Limb (tissue), 2 donors: ENCODE results near the gene EZH2.

Experiments used
- DNase-seq, 2 donors: peaks; one replicate each; pipeline ENCODE4 v3.0.0-alpha.2; 2016; ENCODE audit errors: extremely low spot score in 2 of 2

Gene EZH2

DNA sequence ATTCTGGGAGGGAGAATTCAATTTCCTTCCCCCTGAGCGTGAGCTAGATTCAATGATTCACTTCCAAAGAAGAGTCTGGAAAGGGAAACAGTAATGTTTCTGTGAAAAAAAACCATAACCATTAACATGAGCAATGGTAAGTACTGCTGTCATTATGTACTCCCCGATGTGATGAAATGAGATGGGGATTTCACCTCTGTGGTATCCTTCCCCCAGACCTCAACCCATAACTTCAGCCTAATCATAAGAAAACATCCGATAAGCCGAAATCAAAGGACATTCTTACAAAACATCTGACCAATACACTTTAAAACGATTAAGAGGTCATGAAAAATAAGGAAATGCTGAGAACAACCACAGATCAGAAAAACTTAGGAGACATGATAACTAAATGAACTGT, 27.2 kb downstream of the EZH2 start:
- DNase-seq: no peak

DNA sequence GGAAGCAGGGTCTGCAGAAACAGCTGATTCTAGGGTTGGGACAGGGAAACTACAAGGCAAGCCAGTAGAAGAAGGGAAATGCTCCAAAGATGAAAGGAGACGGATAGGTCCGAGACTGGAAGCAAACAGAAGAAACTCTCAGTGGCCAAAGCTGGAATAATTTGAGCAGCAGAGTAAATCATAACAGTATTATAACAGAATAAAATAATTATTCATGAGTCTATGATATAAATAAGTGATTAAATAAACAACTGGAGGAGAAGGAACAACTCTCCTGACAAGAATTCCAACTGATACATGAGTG, 27.6 kb downstream of the EZH2 start:
- DNase-seq: no peak

DNA sequence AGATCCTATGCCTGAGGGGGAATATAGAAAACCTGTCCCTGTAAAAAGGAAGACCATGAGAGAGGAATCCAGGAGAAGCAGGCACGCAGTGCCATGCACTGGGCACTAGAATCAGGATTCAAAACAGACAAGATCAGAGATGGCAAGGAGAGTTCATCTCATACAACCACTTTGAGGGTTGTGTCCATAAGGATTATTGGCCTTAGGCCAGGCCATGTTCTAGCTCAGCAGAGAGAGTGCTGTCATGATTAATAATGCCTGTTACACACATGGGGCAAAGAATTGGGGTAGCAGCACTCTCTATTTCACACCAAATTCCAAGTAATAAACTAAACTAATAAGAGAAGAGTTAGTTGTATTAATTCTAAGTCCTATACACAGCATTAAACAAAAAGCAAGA, 29.1 kb downstream of the EZH2 start:
- no peak for DNase-seq

- DNase-seq: no peak
Observed at GRCh38 chr7:148852272-148852671, 31.8 kb downstream of the EZH2 start.

GRCh38 chr7:148850564-148850963, 33.5 kb downstream of the EZH2 start:
- DNase-seq: no peak

DNA sequence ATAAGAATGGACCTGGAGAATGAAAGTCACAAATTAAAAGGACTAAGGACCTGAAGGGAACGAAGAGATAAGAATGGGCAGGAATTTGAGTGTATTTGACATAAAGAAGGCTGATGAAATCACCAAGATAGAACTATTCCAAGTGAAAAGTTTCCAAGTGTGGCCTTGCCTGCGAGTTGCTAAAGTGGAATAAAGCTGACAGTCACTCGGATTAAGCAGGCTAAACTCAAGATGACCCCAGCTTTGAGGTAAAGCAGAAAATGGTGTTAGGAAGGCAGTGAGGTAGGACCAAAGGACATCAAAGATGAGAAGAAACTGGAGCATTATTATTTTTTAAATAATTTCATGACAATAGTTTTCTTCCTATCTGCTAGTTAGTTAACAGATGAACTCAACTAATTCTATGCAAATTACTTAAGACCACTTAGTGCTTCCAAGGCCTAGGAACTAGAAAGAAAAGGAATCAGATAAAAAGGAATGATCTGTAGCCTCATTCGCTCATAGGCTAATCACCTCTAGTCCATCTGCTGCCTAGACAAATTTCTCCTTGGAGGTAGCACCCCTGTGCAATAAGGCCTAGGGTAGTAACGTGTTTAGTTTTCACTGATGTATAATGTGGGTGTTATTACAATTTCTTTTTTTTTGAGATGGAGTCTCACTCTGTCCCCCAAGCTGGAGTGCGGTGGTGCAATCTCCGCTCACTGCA, 34.5 kb downstream of the EZH2 start:
- no peak for DNase-seq

DNA sequence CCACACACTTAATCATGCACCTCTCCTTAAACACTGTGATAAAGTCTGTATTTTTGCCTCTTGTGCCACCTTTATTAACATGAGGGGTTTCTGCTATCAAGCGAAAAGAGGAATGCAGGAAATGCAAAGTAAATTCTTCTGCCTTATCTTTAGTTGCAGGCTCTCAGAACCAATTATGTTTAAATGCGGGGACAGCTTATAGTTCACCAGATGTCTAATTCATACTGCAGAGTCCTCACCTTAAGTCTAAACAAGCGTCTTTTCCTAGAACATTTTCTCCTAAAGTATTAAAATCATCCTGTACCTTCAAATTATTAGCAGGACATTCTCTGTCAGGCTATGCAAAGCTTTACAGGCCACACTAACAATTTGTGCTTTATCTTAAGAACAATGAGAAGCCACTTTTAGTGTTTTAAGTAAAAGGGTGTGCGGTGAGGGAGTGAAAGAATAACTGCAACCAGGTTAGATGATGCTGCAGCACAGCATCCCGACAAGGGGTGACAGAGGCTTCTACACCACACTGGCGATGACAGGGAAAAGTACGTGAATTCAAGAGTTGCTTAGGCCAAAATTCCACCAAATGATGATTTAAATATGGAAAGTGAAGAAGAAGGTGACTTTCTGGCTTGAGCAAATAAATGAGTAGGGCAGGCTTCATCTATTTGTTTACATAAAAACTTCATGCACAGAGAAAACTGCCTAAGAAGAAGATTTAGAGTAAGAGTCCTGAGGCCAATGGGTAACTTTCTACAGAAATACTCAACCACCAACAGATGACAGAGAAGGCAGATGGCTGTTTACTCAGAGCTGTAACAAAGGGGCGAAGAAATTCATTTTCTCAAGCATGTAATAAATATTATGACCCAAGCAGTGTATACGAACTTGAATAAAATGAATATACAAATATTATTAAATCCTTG, 36.0 kb downstream of the EZH2 start:
- no peak for DNase-seq

- DNase-seq: no peak
Observed at GRCh38 chr7:148838905-148839304, 45.2 kb downstream of the EZH2 start.

GRCh38 chr7:148835854-148836253, 48.2 kb downstream of the EZH2 start:
- DNase-seq: no peak

GRCh38 chr7:148834605-148835004, 49.5 kb downstream of the EZH2 start:
- no peak for DNase-seq

DNA sequence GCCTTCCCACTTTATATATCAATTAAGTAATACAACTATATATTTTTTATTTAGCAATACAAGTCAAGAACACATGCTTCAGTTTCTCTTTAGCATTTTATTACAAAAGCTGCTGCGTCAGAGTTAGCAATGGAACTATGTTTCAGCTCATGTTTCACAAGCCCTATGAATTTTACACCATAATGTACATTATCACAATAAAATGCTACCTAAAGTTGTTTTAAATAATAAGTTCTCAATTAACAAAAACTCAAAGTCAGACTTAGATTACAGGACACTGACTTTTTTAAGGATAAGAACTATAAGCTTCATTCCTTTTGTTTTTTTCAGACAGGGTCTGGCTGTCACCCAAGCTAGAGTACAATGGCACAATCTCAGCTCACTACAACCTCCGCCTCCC, 52.3 kb downstream of the EZH2 start:
- no peak for DNase-seq

DNA sequence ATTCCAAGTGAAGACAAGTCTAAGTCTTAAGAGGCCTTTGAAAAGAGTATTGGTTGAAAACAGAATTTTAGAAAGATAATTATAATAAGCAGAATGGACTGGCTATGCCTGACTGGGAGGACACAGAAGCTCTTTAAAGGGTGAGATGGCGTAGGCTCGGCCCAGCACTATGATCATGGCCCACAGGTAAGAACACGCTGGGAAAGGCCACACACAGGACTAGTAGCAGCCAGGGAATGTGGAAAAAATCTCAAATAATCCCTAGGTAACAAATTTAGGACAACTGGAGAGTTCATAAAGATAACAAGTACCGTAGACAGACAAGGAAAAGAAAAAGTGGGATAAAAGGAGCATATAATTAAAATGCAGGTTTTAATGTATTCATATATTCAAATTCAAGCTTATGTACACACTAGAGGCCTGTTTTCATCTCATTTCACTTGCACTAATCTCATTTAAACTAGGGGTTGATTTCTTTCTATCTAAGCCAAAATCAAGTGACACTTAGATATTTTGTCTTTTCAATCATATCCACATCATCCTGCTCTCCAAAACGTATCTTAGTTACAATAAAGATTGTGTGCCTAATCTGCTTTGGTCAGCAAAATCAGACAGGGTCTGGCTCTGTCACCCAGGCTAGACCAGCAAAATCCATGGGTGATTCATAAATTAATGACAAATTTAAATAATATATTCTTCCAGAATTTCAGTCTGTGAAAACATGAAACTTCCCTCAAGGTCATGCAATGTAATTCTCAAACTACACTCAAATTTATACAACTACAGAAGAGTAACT, 53.0 kb downstream of the EZH2 start:
- no peak for DNase-seq

DNA sequence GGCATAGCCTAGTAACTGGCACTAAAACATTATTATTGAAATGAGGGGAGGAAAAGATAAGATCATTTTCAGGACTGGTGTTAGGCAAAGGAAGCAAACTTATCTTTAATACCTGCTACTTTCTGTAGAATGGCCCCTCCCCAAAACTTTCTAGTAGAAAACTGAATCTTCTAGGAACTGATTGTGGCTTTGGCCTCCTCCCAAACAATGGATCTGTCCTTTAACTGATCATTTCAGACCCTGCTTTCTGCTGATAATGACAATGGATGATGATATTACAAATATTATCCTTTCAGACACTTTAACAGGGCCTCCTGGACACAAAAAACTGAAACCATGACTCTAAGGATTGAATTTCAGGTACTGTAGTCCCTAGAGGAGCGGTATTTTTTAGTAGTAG, 55.1 kb downstream of the EZH2 start:
- no peak for DNase-seq

DNA sequence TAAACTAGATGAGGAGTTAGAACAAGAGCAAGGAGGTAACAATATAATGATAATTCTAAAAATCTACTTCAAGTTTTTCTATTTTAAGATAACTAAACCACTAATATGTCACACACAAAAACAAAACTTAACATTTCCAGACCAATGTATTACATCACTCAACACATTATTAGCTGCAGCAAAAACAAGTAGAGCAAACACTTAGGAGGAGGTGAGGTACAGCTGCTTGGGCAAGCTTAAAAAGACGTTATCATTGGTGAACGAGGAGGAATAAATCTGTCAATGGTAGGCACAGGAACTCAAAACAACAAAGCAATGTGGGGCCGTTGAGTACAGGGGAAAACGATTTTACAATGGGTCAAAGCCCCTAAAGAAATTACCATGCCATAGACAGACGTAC, 58.8 kb downstream of the EZH2 start:
- DNase-seq: no peak

DNA sequence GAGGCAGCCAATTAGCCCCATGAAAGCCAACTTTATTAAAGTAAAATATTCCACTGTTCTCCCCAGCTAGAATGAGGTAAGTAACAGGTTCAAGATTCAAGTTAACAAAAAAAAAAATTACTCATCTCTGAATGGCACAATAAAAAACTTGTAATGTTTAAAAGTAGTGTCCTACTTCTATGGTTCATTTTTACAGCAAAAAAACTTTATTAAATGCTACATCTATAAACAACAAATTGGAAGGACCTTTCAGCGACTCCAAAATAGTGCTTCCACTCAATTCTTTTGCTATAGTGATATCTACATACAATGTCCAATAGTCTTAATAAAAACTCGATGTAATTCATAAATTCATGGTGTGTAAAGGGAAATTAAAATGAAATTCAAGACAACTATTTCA, 59.2 kb downstream of the EZH2 start:
- no peak for DNase-seq

DNA sequence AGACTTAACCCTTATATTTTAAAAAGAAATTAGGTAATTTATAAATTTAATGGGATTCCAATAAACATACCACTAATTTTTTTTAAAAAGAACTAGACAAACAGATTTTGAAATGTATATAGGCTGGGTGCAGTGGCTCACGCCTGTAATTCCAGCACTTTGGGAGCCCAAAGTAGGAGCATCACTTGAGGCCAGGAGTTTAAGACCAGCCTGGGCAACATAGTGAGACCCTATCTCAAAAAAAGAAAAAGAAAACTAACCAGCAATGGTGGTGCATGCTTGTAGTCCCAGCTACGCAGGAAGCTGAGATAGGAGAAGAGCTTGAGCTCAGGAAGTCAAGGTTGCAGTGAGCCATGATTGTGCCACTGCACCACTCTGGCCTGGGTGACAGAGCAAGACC, 62.7 kb downstream of the EZH2 start:
- no peak for DNase-seq

DNA sequence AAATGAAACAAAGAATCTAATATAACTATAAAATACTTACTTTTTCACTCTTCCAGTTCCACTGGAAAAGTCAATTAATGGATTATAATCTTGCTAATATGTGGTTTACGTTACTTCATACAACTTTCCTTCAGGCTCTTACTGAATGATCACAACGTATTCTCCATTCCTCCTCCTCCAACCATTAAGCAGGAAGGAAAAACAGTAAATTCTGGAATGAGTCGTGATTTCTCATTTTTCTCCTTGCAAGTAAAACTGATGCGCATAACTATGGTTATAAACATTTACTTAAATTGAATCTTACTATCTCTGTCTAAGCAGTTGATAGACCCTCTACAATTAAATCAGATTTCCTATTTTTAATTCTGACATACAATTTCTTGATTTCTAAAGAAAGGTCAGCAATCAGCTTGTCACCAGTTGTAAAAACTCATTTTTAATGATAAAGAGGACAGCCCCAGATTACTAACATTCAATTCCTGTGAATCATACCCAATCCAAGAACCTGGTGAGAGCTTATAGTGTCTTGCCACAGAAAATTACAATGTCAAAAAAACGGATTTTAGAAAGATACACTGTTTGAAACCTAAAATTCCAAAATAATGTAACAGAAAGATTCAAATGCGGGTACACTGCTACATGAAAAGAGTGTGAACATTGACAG, 64.3 kb downstream of the EZH2 start:
- DNase-seq: no peak

DNA sequence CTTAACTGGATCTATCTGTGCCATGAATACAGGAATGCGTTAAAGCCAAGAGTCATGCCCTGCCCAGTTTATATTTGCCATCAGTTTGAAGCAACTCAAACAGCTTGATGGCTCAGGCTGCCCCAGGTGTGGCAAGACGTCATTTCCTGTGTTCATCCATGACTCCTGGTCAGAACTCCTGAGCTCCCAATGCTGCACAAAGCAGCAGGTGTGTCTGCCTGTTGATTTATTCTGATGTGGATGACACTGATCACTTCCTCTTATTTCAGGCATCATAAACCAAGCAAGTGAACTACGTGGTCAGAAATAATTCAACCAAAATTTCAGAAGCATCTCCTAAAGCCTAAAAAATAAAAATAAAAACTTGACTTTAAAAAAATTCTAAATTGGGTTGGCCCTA, 68.5 kb downstream of the EZH2 start:
- DNase-seq: no peak

DNA sequence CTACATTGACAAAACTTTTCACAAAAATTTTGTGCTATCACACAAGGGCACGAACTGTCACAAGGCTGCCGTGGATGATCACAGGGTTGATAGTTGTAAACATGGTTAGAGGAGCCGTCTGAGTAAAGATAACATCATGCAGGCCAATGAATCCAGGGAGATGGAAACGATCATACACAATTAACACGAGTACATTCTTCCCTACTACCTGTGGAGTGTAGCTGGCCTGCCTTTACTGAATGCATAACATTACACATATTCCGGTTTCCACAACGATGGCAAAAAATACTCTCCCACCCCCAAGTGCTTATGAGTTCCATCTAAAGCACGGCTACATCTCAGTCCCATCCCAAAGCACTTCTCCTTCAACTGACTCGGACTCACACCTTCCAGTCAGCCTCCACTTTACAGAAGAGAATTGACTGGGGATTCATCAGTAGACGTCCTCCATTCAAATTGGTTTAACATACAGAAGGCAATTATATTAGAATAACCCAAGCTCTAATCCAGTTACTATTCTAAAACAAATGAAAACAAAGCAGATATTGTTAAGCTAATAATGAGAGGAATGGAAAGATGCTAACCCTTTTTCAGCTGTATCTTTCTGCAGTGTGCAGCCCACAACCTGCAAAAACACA, 69.0 kb downstream of the EZH2 start:
- no peak for DNase-seq

DNA sequence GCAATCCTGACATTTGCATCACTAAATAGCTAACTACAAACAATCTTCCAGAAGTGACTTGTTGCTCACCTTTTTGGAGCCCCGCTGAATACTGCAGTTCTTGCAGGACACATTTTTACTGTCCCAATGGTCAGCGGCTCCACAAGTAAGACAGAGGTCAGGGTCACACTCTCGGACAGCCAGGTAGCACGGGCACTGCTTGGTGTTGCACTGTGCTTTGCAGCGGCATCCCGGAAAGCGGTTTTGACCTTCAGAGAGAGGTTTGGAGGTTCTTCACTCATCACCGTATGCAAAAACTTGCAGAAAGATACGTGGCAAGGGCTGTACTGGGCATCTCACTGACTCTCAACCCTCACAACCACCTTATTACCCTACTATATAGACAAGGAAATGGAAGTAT, 70.2 kb downstream of the EZH2 start:
- no peak for DNase-seq

DNA sequence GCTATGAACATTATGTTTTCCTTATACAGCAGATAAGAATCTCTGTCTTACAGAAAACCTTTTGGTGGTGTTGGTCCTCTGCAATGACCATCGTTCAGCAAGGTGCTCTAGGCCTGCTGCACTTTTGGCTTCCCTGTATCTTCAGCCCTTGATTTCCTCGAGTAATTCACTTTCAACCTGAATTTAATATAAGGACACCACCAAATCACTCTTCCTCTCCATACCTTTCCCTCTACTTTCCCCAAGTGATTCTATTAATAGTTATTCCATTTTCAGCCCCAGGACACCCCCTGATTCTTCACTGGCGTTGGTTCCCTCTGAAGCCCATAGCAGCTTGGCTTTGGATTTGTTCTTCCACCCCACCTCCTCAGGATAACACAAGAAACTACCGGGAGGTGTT, 72.2 kb downstream of the EZH2 start:
- no peak for DNase-seq
